DOHH2 (cell line): Measurements from ENCODE around the gene CTBP1.

Experiments used
- EZH2phosphoT487 ChIP-seq: fragments of 200-600 bp; sonication (generic); IDR thresholded peaks from 2 replicates; pipeline ENCODE4 v1.6.1; 2017; ENCODE audit warnings: borderline replicate concordance, mild to moderate bottlenecking, antibody characterized with exemption, low read length, moderate library complexity, mixed read lengths
- TF ChIP-seq, protein P1 (sequence below): fragments of 200-600 bp; sonication (generic); IDR thresholded peaks from one replicate; pipeline ENCODE4 v1.5.1; 2014; ENCODE audit warnings: antibody characterized with exemption, mild to moderate bottlenecking, low read depth, low read length; ENCODE audit not compliant: poor library complexity, severe bottlenecking

DNA sequence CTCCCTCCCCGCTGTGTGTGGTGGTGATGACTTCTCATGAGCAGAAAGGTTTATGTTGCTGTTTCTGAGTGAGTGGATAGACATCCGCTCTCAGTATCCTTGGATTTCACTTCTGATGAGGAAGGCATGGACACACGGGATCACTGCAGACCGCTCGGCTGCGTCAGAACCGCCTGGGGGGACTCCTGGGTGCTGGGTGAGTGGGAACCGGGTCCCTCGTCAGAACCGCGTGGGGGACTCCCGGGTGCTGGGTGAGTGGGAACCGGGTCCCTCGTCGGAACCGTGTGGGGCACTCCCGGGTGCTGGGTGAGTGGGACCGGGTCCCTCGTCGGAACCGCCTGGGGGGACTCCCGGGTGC, 9.0 kb downstream of the CTBP1 start:
- TF ChIP-seq, protein P1, sequence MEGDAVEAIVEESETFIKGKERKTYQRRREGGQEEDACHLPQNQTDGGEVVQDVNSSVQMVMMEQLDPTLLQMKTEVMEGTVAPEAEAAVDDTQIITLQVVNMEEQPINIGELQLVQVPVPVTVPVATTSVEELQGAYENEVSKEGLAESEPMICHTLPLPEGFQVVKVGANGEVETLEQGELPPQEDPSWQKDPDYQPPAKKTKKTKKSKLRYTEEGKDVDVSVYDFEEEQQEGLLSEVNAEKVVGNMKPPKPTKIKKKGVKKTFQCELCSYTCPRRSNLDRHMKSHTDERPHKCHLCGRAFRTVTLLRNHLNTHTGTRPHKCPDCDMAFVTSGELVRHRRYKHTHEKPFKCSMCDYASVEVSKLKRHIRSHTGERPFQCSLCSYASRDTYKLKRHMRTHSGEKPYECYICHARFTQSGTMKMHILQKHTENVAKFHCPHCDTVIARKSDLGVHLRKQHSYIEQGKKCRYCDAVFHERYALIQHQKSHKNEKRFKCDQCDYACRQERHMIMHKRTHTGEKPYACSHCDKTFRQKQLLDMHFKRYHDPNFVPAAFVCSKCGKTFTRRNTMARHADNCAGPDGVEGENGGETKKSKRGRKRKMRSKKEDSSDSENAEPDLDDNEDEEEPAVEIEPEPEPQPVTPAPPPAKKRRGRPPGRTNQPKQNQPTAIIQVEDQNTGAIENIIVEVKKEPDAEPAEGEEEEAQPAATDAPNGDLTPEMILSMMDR = no peak
- TF ChIP-seq EZH2phosphoT487 = no peak
